Measurements from ENCODE around the gene ABCA13.

DNA sequence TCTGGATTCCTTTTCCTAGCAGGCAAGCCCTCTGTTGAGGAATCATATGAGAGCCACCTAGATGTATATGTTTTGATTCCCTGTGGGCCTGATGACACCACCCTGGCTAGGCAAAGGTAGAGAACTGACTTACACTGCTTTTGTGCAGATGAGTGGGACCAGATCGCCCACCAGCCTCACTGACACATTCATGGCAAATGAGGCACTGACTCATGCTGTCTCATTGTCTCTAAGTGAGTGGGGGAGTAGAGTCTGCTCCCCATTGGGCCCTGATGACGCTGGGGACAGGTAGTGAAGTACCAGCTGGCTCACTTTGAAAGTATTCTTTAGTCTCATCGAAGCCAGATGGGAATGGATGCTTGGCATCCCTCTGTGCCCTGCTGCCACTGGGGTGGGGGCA, 326.3 kb downstream of the ABCA13 start:
- TF ChIP-seq CTCF (tag by site-specific recombination; IDR thresholded peaks at IDR 0.05), result no peak
- TF ChIP-seq ZNF521 (tag by site-specific recombination; IDR thresholded peaks at IDR 0.05), result no peak
